Measurements from ENCODE around the gene COL27A1.
"Not testable (repeated sequence)": the region's sequence is repeated elsewhere in the genome, so short reads cannot be mapped to it uniquely, and the experiment has no call there.

Gene COL27A1

GRCh38 chr9:114312513-114312875 is 157.2 kb downstream of the COL27A1 start:
- no peak for DNase-seq

GRCh38 chr9:114313186-114313585 is 157.8 kb downstream of the COL27A1 start:
- DNase-seq = no peak

GRCh38 chr9:114314256-114314867 is 159.0 kb downstream of the COL27A1 start:
- DNase-seq = peak in 1 of 2 experiments; percentile 24

GRCh38 chr9:114314881-114315722 is 159.8 kb downstream of the COL27A1 start:
- DNase-seq = no peak

- DNase-seq = no peak
These were observed 160.5 kb downstream of the COL27A1 start for GRCh38 chr9:114315723-114316363.

- DNase-seq = peak; percentile 93 to 96
These were observed 161.4 kb downstream of the COL27A1 start for GRCh38 chr9:114316605-114317230.

- no peak for DNase-seq
These were observed 162.5 kb downstream of the COL27A1 start for GRCh38 chr9:114317665-114318357.

GRCh38 chr9:114318416-114318815 is 163.1 kb downstream of the COL27A1 start:
- DNase-seq = no peak

- peak in 1 of 2 experiments; percentile 34 for DNase-seq
These were observed 163.8 kb downstream of the COL27A1 start for GRCh38 chr9:114319147-114319546.

GRCh38 chr9:114320710-114321109 is 165.4 kb downstream of the COL27A1 start:
- not testable (repeated sequence) for DNase-seq

GRCh38 chr9:114321759-114322158 is 166.4 kb downstream of the COL27A1 start:
- no peak for DNase-seq

GRCh38 chr9:114322160-114322818 is 167.0 kb downstream of the COL27A1 start:
- not testable (repeated sequence) for DNase-seq

GRCh38 chr9:114322831-114323531 is 167.6 kb downstream of the COL27A1 start, which contains the start of gene ORM1:
Gene ORM1 (plus strand): TSS chr9:114323098. CDS start chr9:114323134, 36 bp downstream.
- DNase-seq = not testable (repeated sequence)

- not testable (repeated sequence) for DNase-seq
These were observed 168.5 kb downstream of the COL27A1 start for GRCh38 chr9:114323849-114324248.

GRCh38 chr9:114324492-114324891 is 169.2 kb downstream of the COL27A1 start:
- DNase-seq = no peak

GRCh38 chr9:114324965-114325364 is 169.6 kb downstream of the COL27A1 start:
- not testable (repeated sequence) for DNase-seq

GRCh38 chr9:114325684-114326254 is 170.4 kb downstream of the COL27A1 start:
- not testable (repeated sequence) for DNase-seq

GRCh38 chr9:114327749-114328148 is 172.4 kb downstream of the COL27A1 start:
- no peak for DNase-seq

GRCh38 chr9:114328357-114328820 is 173.1 kb downstream of the COL27A1 start:
- DNase-seq = not testable (repeated sequence)

GRCh38 chr9:114328937-114329624 is 173.7 kb downstream of the COL27A1 start:
- DNase-seq = not testable (repeated sequence)

All from NCI-H524 (cell line).